ENCODE results near the gene MFRP. TPM values are rescaled to one million over a fixed set of nuclear protein-coding genes. Genes with fewer than 3 reads are reported as not detected.

Gene MFRP
- total and polyA plus RNA-seq, 2 donors (not counting 1 experiment from before 2014, with no cell fraction given) = not detected

DNA sequence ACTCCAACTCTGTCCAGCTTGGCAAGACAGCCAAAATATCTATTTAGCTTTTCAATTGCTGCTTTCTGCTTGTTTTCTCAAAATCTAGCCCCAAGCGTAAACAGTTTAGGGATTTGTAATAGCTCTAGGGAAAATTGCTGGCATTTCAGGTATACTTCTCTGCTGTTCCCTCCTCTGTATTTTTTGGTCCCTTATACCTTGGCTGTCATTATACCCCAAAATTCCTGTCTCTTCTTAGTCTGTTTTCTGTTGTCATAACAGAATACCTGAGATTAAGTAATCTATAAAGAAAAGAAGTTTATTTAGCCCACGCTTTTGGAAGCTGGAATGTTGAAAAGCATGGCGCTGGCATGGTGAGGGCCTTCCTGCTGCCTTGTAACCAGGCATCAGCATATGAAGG is 53.0 kb downstream of the MFRP start:
- H3K79me2 ChIP-seq (ENCODE audit: control insufficient read depth, insufficient read depth, low read length) = no peaks in the 10 kb centered on the region
- TF ChIP-seq, protein P1, sequence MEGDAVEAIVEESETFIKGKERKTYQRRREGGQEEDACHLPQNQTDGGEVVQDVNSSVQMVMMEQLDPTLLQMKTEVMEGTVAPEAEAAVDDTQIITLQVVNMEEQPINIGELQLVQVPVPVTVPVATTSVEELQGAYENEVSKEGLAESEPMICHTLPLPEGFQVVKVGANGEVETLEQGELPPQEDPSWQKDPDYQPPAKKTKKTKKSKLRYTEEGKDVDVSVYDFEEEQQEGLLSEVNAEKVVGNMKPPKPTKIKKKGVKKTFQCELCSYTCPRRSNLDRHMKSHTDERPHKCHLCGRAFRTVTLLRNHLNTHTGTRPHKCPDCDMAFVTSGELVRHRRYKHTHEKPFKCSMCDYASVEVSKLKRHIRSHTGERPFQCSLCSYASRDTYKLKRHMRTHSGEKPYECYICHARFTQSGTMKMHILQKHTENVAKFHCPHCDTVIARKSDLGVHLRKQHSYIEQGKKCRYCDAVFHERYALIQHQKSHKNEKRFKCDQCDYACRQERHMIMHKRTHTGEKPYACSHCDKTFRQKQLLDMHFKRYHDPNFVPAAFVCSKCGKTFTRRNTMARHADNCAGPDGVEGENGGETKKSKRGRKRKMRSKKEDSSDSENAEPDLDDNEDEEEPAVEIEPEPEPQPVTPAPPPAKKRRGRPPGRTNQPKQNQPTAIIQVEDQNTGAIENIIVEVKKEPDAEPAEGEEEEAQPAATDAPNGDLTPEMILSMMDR (conservative IDR thresholded peaks at IDR 0.05 in 1 of 2, IDR thresholded peaks at IDR 0.05 in 1 of 2; ENCODE audit: low read depth in 1 of 2, low read length in 2 of 2) = no peak
- TF ChIP-seq EZH2 (IDR thresholded peaks at IDR 0.05; ENCODE audit: low read length, missing control alignments) = no peak

DNA sequence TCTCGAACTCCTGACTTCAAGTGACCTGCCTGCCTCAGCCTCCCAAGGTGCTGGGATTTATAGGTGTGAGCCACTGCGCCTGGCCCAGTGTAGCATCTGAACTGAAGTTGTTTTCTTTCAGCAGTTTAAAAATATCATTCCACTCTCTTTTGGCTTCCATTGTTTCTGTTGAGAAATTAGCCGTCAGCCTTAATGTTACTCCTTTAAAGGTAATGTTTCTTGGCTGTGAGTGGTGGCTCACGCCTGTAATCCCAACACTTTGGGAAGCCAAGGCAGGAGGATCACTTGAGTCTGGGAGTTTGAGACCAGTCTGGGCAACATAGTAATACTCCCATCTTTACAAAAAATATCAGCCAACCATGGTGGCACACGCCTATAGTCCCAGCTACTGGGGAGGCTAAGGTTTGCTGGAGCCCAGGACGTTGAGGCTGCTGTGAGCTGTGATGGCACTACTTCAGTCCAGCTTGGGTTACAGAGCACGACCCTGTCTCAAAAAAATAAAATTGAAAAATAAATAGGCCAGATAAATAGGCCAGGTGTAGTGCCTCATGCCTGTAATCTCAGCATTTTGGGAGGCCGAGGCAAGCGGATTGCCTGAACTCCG is 55.5 kb downstream of the MFRP start:
- Histone ChIP-seq H3K9me3 (ENCODE audit: control insufficient read depth, insufficient read depth, low read depth, low read length) (no peaks in the 10 kb centered on the region), H4K20me1 (ENCODE audit: control insufficient read depth, extremely low read depth, insufficient read depth, low read length) (no peaks in the 10 kb centered on the region), H3K9ac (ENCODE audit: insufficient read depth, low read length) (no peak overlapping the region), H3K79me2 (ENCODE audit: control insufficient read depth, insufficient read depth, low read length) (no peaks in the 10 kb centered on the region), H3K36me3 (ENCODE audit: control insufficient read depth, insufficient read depth, low read length) (peaks cover 2% of the 10 kb centered on the region), H3K4me1 (ENCODE audit: control insufficient read depth, extremely low read depth, insufficient read depth, low read length) (no peaks in the 10 kb centered on the region), H3K4me3 (replicated peaks in 1 of 4; ENCODE audit: control extremely low read depth in 1 of 4, insufficient read depth in 1 of 4, low read depth in 3 of 4, low read length in 4 of 4) (no peak overlapping the region), H2AFZ (ENCODE audit: low read length) (no peak overlapping the region), H3K4me2 (ENCODE audit: extremely low read depth, insufficient read depth, low read length) (no peak overlapping the region), H3K27me3 (ENCODE audit: control insufficient read depth, insufficient read depth, low read length) (no peaks in the 10 kb centered on the region), H3K27ac (ENCODE audit: insufficient read depth, low read length) (no peak overlapping the region)
- TF ChIP-seq, protein P1 (conservative IDR thresholded peaks at IDR 0.05 in 1 of 2, IDR thresholded peaks at IDR 0.05 in 1 of 2; ENCODE audit: low read depth in 1 of 2, low read length in 2 of 2) = no peak
- DNase-seq (ENCODE audit: low read depth in 2 of 2) = no peak

More for the DNA sequence above, 53.0 kb downstream of the MFRP start:
- Histone ChIP-seq H3K27me3 (ENCODE audit: control insufficient read depth, insufficient read depth, low read length) (no peaks in the 10 kb centered on the region), H3K36me3 (ENCODE audit: control insufficient read depth, insufficient read depth, low read length) (peaks cover under 1% of the 10 kb centered on the region), H3K4me1 (ENCODE audit: control insufficient read depth, extremely low read depth, insufficient read depth, low read length) (no peaks in the 10 kb centered on the region), H3K9ac (ENCODE audit: insufficient read depth, low read length) (no peak overlapping the region), H3K4me3 (replicated peaks in 1 of 4; ENCODE audit: control extremely low read depth in 1 of 4, insufficient read depth in 1 of 4, low read depth in 3 of 4, low read length in 4 of 4) (no peak overlapping the region), H3K9me3 (ENCODE audit: control insufficient read depth, insufficient read depth, low read depth, low read length) (no peaks in the 10 kb centered on the region), H4K20me1 (ENCODE audit: control insufficient read depth, extremely low read depth, insufficient read depth, low read length) (no peaks in the 10 kb centered on the region), H3K4me2 (ENCODE audit: extremely low read depth, insufficient read depth, low read length) (no peak overlapping the region), H3K27ac (ENCODE audit: insufficient read depth, low read length) (no peak overlapping the region), H2AFZ (ENCODE audit: low read length) (no peak overlapping the region)
- DNase-seq (ENCODE audit: low read depth in 2 of 2) = no peak

Other genes with a start within 250 kb of the MFRP start
- gene DPAGT1, start 244.9 kb downstream of the MFRP start, total RNA-seq = 14.5 and 14.6 TPM in 2 replicates
- gene DPAGT1, start 244.9 kb downstream of the MFRP start, polyA plus RNA-seq = 44.9 and 53.0 TPM in 2 replicates
- gene C2CD2L, start 239.4 kb downstream of the MFRP start, total RNA-seq = 1.8 and 3.0 TPM in 2 replicates
- 3.0 and 4.2 TPM in 2 replicates for gene C2CD2L, start 239.4 kb downstream of the MFRP start, polyA plus RNA-seq
- 13.5 and 14.4 TPM in 2 replicates for gene HINFP, start 225.1 kb downstream of the MFRP start, total RNA-seq
- 12.4 and 13.1 TPM in 2 replicates for gene HINFP, start 225.1 kb downstream of the MFRP start, polyA plus RNA-seq
- gene ABCG4, start 197.7 kb downstream of the MFRP start, total RNA-seq = under 0.01 and 0.17 TPM in 2 replicates
- gene ABCG4, start 197.7 kb downstream of the MFRP start, polyA plus RNA-seq = 0.05 and 0.12 TPM in 2 replicates
- gene NLRX1, start 178.0 kb downstream of the MFRP start, total RNA-seq = 12.8 and 21.3 TPM in 2 replicates
- gene NLRX1, start 178.0 kb downstream of the MFRP start, polyA plus RNA-seq = 5.7 and 6.6 TPM in 2 replicates
- not detected in 2 replicates for gene NHERF4, start 161.2 kb downstream of the MFRP start, total RNA-seq
- not detected in 2 replicates for gene NHERF4, start 161.2 kb downstream of the MFRP start, polyA plus RNA-seq
- gene CBL, start 140.4 kb downstream of the MFRP start, total RNA-seq = 6.4 and 12.4 TPM in 2 replicates
- 11.1 and 17.6 TPM in 2 replicates for gene CBL, start 140.4 kb downstream of the MFRP start, polyA plus RNA-seq
- gene MCAM, start 29.6 kb downstream of the MFRP start, total RNA-seq = 3.9 and 4.8 TPM in 2 replicates
- 8.1 and 26.3 TPM in 2 replicates for gene MCAM, start 29.6 kb downstream of the MFRP start, polyA plus RNA-seq
- 4.1 and 7.1 TPM in 2 replicates for gene RNF26, start 12.2 kb downstream of the MFRP start, total RNA-seq
- 22.9 and 38.0 TPM in 2 replicates for gene RNF26, start 12.2 kb downstream of the MFRP start, polyA plus RNA-seq
- gene C1QTNF5, start 5.8 kb downstream of the MFRP start, total RNA-seq = 32.0 and 34.4 TPM in 2 replicates
- gene C1QTNF5, start 5.8 kb downstream of the MFRP start, polyA plus RNA-seq = 13.4 and 13.6 TPM in 2 replicates
- gene USP2, start 35.0 kb upstream of the MFRP start, total RNA-seq = 0.77 and 2.3 TPM in 2 replicates
- gene USP2, start 35.0 kb upstream of the MFRP start, polyA plus RNA-seq = 0.66 and 1.0 TPM in 2 replicates
- gene THY1, start 76.5 kb upstream of the MFRP start, total RNA-seq = 105 and 292 TPM in 2 replicates
- 824 and 1,700 TPM in 2 replicates for gene THY1, start 76.5 kb upstream of the MFRP start, polyA plus RNA-seq